Measurements from ENCODE around the gene CACNB2. TPM values are rescaled to one million over a fixed set of nuclear protein-coding genes. Genes with fewer than 3 reads are reported as not detected.
"Not testable (repeated sequence)": the region's sequence is repeated elsewhere in the genome, so short reads cannot be mapped to it uniquely, and the experiment has no call there.

Gene CACNB2
- total RNA-seq, 1 donor, result 1.3 TPM

DNA sequence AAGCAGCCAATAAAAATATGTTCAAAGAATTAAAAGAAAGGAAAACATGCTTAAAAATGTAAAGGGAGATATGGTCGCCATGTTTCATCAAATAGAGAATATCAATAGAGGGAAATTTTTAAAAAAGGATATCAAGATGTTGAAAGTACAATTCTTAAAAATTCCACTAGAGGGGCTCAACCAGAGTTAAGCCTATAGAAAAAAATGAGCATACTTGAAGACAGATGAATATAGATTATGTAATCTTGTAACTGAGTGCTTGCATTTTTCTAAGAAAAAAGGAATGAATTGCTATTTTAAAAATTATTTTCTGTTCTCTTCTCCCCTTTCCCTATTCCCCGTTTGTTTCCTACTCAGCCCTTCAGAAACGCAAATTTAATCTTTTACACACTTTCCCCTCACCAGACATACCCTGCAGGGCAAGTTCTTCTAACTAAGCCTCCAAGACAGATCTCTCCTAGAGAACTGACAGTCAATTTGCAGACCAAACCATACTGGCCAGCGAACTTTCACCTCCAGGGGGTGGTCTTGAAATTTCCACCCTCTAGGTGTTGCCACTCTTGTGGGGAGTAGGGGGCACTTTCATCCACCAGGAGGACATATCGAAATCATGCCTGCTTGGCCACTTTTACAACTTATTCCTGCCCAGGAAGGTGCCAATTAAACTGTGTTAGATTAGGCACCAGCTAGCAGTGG is 443.5 kb downstream of the CACNB2 start:
- TF ChIP-seq, protein P1, sequence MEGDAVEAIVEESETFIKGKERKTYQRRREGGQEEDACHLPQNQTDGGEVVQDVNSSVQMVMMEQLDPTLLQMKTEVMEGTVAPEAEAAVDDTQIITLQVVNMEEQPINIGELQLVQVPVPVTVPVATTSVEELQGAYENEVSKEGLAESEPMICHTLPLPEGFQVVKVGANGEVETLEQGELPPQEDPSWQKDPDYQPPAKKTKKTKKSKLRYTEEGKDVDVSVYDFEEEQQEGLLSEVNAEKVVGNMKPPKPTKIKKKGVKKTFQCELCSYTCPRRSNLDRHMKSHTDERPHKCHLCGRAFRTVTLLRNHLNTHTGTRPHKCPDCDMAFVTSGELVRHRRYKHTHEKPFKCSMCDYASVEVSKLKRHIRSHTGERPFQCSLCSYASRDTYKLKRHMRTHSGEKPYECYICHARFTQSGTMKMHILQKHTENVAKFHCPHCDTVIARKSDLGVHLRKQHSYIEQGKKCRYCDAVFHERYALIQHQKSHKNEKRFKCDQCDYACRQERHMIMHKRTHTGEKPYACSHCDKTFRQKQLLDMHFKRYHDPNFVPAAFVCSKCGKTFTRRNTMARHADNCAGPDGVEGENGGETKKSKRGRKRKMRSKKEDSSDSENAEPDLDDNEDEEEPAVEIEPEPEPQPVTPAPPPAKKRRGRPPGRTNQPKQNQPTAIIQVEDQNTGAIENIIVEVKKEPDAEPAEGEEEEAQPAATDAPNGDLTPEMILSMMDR (IDR thresholded peaks at IDR 0.05; ENCODE audit: insufficient read depth, low read depth, low read length), result peak; percentile 25
- DNase-seq (ENCODE audit: low read depth), result peak; percentile 20
- no peak overlapping the region for H3K4me3 ChIP-seq (ENCODE audit: low read depth, low read length)

DNA sequence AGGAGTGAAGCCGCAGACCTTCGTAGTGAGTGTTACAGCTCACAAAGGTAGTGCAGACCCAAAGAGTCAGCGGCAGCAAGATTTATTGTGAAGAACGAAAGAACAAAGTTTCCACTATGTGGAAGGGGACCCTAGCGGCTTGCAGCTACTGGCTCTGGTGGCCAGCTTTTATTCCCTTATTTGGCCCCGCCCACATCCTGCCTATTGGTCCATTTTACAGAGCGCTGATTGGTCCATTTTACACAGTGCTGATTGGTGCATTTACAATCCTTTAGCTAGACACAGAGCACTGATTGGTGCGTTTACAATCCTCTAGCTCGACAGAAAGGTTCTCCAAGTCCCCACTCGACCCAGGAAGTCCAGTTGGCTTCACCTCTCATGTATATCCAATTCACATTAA is 446.4 kb downstream of the CACNB2 start:
- H3K4me3 ChIP-seq (ENCODE audit: low read depth, low read length), result not testable (repeated sequence)

DNA sequence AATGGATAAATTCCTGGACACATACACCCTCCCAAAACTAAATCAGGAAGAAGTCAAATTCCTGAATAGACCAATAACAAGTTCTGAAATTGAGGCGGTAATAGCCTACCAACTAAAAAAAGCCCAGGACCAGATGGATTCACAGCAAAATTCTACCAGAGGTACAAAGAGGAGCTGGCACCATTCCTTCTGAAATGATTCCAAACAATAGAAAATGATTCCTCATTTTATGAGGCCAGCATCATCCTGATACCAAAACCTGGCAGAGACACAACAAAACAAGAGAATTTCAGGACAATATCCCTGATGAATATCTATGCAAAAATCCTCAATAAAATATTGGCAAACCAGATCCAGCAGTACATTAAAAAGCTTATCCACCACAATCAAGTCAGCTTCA is 450.9 kb downstream of the CACNB2 start:
- DNase-seq (ENCODE audit: low read depth); H3K4me3 ChIP-seq (ENCODE audit: low read depth, low read length): not testable (repeated sequence)

More for the DNA sequence above, 446.4 kb downstream of the CACNB2 start:
- not testable (repeated sequence) for DNase-seq (ENCODE audit: low read depth)

Other genes starting within 250 kb of the CACNB2 start
- gene SLC39A12, start 188.5 kb upstream of the CACNB2 start, total RNA-seq, result not detected in 2 replicates

All from fibroblast of villous mesenchyme (primary cell).